NCI-H2107 (cell line): ENCODE results near the gene PTPN1.

ENCODE experiments used
- DNase-seq: peaks from one replicate; lab custom pipeline; 2025; lab: John Stamatoyannopoulos, UW

PTPN1 gene

GRCh38 chr20:50577175-50578018 is 67.2 kb downstream of the PTPN1 start:
- peak; percentile 22 for DNase-seq

GRCh38 chr20:50578061-50578777 is 68.0 kb downstream of the PTPN1 start:
- no peak for DNase-seq

- DNase-seq = no peak
Measured at GRCh38 chr20:50578778-50579165, 68.6 kb downstream of the PTPN1 start.

GRCh38 chr20:50579511-50579910 is 69.3 kb downstream of the PTPN1 start:
- no peak for DNase-seq

- no peak for DNase-seq
Measured at GRCh38 chr20:50580016-50580747, 70.0 kb downstream of the PTPN1 start.

GRCh38 chr20:50580842-50581544 is 70.8 kb downstream of the PTPN1 start:
- DNase-seq = no peak

GRCh38 chr20:50582092-50582491 is 71.9 kb downstream of the PTPN1 start:
- no peak for DNase-seq

GRCh38 chr20:50582591-50583234 is 72.5 kb downstream of the PTPN1 start:
- DNase-seq = no peak

- DNase-seq = no peak
Measured at GRCh38 chr20:50583442-50584150, 73.4 kb downstream of the PTPN1 start.

GRCh38 chr20:50584687-50585086 is 74.5 kb downstream of the PTPN1 start:
- no peak for DNase-seq

- no peak for DNase-seq
Measured at GRCh38 chr20:50585214-50585613, 75.0 kb downstream of the PTPN1 start.

GRCh38 chr20:50585678-50586077 is 75.5 kb downstream of the PTPN1 start:
- DNase-seq = no peak

- peak; percentile 64 for DNase-seq
Measured at GRCh38 chr20:50586531-50587232, 76.5 kb downstream of the PTPN1 start.

- DNase-seq = peak; percentile 50
Measured at GRCh38 chr20:50587291-50587961, 77.2 kb downstream of the PTPN1 start.

- no peak for DNase-seq
Measured at GRCh38 chr20:50588034-50588736, 78.0 kb downstream of the PTPN1 start.

GRCh38 chr20:50589548-50590347 is 79.6 kb downstream of the PTPN1 start:
- DNase-seq = no peak

GRCh38 chr20:50590348-50590664 is 80.1 kb downstream of the PTPN1 start:
- no peak for DNase-seq

GRCh38 chr20:50591233-50591852 is 81.2 kb downstream of the PTPN1 start:
- no peak for DNase-seq
